GM06990 (cell line): ENCODE measurements around the gene MIER2.

Experiments
- DNase-seq: peaks from one replicate; pipeline ENCODE4 v3.0.0-alpha.2; 2011; ENCODE audit not compliant: insufficient read length; ENCODE audit errors: extremely low read depth
- H3K27me3 ChIP-seq: replicated peaks from 2 replicates; pipeline ENCODE4 v1.6.0; 2011; ENCODE audit warnings: low read length; ENCODE audit not compliant: control insufficient read depth, insufficient read depth
- H3K36me3 ChIP-seq: 2 replicates; pipeline ENCODE4 v1.5.1; 2011; ENCODE audit warnings: low read length; ENCODE audit not compliant: control insufficient read depth, insufficient read depth
- H3K4me3 ChIP-seq: replicated peaks from 2 replicates; pipeline ENCODE4 v1.5.1; 2011; ENCODE audit warnings: low read depth, mild to moderate bottlenecking, control low read depth, low read length
- CTCF ChIP-seq: IDR thresholded peaks from 2 replicates; pipeline ENCODE4 v1.5.1; 2011; ENCODE audit warnings: low read length, control low read depth, mild to moderate bottlenecking, inconsistent platforms; ENCODE audit not compliant: insufficient read depth, poor library complexity, severe bottlenecking

Gene MIER2

GRCh38 chr19:334296-335071 is 10.1 kb downstream of the MIER2 start:
- Histone ChIP-seq H3K4me3 (no peak overlapping the region), H3K36me3 (peaks cover 4% of the 10 kb centered on the region), H3K27me3 (no peaks in the 10 kb centered on the region)
- TF ChIP-seq CTCF: no peak
- DNase-seq: no peak

- no peak for TF ChIP-seq CTCF
- Histone ChIP-seq H3K27me3 (no peaks in the 10 kb centered on the region), H3K4me3 (no peak overlapping the region), H3K36me3 (peaks cover 24% of the 10 kb centered on the region)
- DNase-seq: no peak
Measured at GRCh38 chr19:330503-330902, 14.1 kb downstream of the MIER2 start.

DNA sequence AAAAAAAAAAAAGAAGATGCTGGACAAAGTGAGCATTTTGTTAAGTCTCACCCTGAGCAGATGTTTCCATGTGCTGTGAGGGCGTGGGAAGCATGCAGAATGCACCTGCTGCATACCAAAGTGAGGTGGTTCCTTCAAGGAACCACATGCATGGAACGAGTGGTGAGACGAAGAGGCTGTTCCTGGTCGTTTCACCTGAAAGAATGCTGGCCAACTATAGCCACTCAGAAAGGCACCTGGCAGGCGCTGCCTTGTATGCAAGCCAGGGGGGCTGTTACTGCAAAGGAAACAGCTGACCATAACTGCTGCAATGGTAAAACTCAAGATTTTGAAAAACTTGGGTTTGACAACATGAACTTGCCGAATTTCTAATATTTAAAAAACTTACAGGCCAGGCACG is 14.7 kb downstream of the MIER2 start:
- peaks cover 27% of the 10 kb centered on the region for H3K36me3 ChIP-seq
- no peak for TF ChIP-seq CTCF

DNA sequence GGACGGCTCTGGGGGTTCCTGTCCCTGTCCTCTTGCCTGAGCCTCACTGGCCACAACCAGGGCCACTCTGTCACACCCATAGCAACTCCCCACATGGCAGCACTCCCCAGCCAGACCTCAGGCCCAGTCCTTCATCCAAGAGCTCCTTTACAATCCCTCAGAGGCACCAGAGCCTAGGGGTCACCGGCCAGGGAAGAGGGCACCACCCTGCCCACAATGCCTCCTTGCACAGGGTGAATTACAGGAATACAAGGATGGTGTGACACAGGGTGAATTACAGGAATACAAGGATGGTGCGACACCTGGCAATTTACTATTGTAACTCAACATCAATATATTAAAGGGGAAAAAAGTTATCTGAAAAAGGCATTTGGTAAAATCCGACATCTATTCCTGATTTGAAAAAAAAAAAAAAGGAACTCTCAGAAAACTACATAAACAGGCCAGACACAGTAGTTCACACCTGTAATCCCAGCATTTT is 16.5 kb downstream of the MIER2 start:
- no peak for TF ChIP-seq CTCF
- Histone ChIP-seq H3K4me3 (no peak overlapping the region), H3K27me3 (no peaks in the 10 kb centered on the region), H3K36me3 (peaks cover 27% of the 10 kb centered on the region)
- DNase-seq: no peak

More for the DNA sequence above, 14.7 kb downstream of the MIER2 start:
- no peak for DNase-seq
- H3K4me3 ChIP-seq: no peak overlapping the region
- no peaks in the 10 kb centered on the region for H3K27me3 ChIP-seq

GRCh38 chr19:327291-328024 is 17.1 kb downstream of the MIER2 start:
- Histone ChIP-seq H3K27me3 (no peaks in the 10 kb centered on the region), H3K36me3 (peaks cover 27% of the 10 kb centered on the region), H3K4me3 (no peak overlapping the region)
- TF ChIP-seq CTCF: no peak
- DNase-seq: no peak
